Loucy (cell line): Measurements from ENCODE around the gene AAMP.

ENCODE experiments used
- EZH2phosphoT487 ChIP-seq: fragments of 200-600 bp; IDR thresholded peaks from 2 replicates; pipeline ENCODE4 v1.6.1; 2018; ENCODE audit warnings: antibody characterized with exemption, mild to moderate bottlenecking, moderate library complexity, borderline replicate concordance
- TF ChIP-seq, protein P1 (sequence below): fragments of 200-600 bp; sonication (generic); conservative IDR thresholded peaks from 2 replicates; pipeline ENCODE4 v1.5.1; 2014; ENCODE audit warnings: mild to moderate bottlenecking, antibody characterized with exemption, low read length

DNA sequence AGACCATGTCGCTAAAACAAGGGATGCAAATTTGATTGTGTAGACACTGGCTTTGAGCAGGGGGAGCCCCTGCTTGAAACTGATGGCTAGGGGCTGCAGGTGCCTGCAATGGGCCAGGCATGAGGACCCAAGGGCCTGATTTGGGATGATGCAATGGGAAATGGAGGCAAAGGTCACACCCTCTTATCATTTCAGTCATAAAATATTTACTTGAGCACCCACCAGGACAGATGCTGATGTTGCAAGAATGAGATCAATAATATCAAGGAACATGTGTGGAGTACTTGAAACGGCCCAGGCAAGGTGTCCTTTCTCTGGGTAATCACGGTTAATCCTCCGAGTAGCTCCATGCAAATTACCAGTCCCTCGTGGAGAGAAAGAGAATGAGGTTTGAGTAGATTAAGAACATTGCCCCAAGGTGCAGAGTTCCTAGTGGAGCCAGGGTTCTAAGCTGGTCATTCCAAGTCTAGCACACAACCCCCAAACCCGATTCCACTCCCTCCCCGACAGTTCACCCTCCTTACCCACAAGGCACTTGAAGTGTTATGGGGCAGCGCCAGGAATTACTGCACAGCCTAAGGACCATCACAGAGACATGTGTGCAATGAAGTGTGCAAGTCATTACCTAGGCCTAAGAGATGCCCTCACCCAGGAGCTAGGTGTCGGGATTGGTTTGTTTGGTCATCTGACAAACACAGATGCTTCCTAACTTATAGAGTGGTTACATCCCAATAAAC lies 36.4 kb upstream of the AAMP start:
- no peak for TF ChIP-seq EZH2phosphoT487
- TF ChIP-seq, protein P1, sequence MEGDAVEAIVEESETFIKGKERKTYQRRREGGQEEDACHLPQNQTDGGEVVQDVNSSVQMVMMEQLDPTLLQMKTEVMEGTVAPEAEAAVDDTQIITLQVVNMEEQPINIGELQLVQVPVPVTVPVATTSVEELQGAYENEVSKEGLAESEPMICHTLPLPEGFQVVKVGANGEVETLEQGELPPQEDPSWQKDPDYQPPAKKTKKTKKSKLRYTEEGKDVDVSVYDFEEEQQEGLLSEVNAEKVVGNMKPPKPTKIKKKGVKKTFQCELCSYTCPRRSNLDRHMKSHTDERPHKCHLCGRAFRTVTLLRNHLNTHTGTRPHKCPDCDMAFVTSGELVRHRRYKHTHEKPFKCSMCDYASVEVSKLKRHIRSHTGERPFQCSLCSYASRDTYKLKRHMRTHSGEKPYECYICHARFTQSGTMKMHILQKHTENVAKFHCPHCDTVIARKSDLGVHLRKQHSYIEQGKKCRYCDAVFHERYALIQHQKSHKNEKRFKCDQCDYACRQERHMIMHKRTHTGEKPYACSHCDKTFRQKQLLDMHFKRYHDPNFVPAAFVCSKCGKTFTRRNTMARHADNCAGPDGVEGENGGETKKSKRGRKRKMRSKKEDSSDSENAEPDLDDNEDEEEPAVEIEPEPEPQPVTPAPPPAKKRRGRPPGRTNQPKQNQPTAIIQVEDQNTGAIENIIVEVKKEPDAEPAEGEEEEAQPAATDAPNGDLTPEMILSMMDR = no peak
